NCI-H2196 treated with DMSO at 0.1 percent for 48 hours (cell line): ENCODE measurements around the gene FGF12.

Experiments used
- DNase-seq: peaks from one replicate; lab custom pipeline; 2025; ENCODE audit not compliant: unreplicated experiment; lab: John Stamatoyannopoulos, UW

FGF12 gene

GRCh38 chr3:192505731-192506130 lies 221.6 kb downstream of the FGF12 start:
- no peak for DNase-seq

- DNase-seq: no peak
Observed at GRCh38 chr3:192501401-192501800, 225.9 kb downstream of the FGF12 start.

DNA sequence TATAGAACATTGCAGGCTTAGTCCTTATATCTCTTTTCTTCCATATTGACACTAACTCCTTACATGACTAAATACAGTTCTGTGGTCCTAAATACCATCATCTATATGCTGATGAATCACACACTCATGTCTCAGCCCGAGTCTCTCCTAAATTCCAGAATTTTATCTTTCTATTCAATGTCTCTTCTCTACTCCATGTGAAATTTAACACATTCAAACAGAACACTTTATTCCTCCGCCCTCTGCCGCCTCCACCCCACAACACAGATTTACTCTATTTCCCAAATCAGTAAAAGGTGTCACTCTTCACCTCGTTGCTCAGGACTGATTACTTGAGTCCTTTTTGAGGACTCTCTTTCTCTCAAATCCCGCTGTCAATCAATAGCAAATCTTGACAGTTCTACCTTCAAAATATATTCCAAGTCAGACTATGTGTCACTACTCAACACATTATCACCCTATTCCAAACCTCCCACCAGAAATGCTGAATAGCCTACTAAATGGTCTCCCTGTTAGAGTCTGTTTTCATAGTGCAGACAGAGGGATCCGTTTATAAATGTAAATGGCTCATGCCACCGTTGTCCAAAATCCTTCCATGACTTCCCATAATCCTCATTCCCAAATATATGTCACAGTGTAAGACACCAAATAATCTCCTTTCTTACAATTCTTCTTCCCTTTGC lies 230.3 kb downstream of the FGF12 start:
- DNase-seq: no peak

GRCh38 chr3:192494174-192494573 lies 233.2 kb downstream of the FGF12 start:
- peak; percentile 79 for DNase-seq

DNA sequence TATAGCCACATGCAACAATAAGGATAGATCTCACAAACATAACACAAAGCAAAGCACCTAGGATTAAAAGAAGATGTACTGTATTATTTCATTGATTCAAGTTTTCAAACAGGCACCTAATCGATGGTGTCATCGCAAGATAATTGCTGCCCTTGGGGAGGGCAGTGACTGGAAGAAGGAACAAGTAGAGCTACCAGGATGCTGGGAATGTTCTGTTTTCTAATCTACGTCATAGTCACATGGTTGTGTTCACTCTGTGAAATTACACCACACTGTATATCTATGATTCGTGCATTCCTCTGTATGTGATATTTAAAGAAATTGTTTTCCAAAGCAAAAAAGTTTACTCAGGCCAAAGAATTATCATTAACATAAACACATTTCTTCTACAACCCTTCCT lies 236.6 kb downstream of the FGF12 start:
- DNase-seq: no peak

DNA sequence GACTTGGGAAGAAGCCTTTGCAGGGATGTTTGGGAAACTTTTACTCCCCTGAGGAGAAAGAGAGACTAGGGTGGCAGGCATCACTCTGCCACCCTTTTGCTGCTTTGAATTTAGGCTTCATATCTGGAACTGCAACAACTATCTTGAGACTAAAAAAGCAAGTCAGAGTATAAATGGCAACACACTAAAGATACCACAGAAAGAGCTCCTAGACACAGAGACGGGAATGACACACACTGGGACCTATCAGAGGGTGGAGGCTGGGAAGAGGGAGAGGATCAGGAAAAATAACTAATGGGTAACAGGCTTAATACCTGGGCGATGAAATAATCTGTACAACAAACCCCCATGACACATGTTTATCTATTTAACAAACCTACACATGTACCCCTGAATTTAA lies 237.8 kb downstream of the FGF12 start:
- DNase-seq: no peak

GRCh38 chr3:192487033-192487432 lies 240.3 kb downstream of the FGF12 start:
- DNase-seq: peak; percentile 24

GRCh38 chr3:192482809-192483208 lies 244.5 kb downstream of the FGF12 start:
- no peak for DNase-seq

DNA sequence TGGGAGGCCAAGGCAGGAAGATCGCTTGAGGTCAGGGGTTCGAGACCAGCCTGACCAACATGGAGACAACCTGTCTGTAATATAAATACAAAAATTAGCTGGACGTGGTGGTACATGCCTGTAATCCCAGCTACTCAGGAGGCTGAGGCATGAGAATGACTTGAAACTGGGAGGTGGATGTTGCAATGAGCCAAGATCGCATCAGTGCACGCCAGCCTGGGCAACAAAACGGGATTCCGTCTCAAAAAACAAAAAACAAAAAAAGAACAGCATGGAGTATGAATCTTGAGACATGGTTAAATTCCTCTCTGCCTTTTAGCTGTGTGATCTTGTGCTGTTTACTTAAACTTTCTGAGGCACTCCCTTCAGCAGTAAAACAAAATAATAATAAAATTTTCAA lies 244.9 kb downstream of the FGF12 start:
- DNase-seq: no peak

GRCh38 chr3:192481638-192482037 lies 245.7 kb downstream of the FGF12 start:
- DNase-seq: no peak

GRCh38 chr3:192467230-192468140 lies 259.9 kb downstream of the FGF12 start:
- peak; percentile 81 for DNase-seq

DNA sequence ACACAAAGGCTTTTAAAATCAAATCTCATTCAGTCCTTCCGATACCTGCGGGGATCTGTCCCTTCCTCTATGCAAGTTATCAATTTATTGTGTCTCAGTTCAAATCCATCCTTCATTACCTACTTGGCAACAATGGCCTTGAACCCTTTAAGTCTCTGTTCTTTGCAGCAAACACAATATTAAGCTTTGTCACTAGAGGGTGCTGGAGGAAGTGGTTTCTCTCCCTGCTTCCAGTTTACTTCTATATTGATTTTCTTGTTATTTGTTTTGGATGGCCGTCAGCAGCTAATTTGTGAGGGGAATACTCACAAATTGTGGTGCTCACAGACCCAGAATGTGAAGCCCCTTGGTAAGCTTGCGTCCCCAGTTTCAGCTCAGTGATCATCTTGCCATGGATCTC lies 278.3 kb downstream of the FGF12 start:
- DNase-seq: peak; percentile 47

DNA sequence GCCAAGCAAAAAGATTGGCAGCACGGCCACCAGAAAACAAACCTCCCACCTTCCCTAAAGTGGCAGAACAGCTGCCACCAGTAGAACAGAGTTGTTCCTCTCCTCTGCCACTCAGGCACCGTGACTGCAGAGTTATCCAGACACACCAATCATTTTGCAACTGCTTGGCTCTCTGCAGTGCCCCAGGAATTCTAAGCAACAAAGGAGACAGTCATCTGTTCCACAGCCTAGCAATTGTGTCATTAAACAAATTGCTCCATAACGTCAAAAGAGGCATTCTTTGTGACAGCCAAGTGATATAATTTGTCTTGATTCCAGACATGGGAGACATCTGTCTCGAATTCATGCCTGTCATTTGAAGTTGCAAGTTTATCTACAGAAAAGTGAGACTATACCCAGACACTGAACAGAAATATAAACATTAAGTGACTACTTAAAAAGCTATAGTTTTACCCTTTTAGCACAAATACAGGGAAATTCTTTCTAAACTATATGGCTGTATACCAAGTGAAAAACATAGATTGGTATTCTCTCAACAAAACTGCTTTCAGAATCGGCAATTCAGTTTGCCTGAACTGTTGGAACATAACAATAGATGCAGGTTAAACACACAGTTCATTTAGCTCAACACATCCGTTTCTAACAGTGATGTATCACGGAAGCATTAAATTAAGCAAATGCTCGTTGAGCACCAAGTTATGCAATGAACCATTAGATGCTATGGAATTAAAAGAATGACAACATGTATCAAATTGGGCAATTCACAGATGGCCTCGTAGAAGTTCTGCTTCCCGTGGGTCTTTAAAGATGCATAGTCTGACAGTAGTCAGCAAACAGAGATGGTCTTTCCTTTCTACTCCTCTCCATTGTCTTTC lies 281.3 kb downstream of the FGF12 start:
- no peak for DNase-seq

DNA sequence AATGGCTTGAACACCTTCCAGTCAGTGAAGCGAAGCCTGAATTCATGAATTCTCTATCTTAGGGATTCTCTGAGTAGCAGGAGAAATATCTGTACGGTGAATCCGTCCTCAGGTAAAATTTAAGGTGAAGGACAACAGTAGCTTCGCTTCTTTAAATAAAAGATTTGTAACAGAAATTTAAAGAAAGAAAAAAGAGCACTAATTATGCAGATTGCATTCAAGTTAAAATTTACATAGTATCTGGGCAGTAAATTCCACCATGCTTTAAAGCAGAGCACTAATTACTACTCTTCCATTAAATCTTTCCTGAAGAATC lies 282.6 kb downstream of the FGF12 start:
- DNase-seq: no peak

GRCh38 chr3:192444096-192444790 lies 283.1 kb downstream of the FGF12 start:
- peak; percentile 67 for DNase-seq

GRCh38 chr3:192435241-192435640 lies 292.1 kb downstream of the FGF12 start:
- no peak for DNase-seq

DNA sequence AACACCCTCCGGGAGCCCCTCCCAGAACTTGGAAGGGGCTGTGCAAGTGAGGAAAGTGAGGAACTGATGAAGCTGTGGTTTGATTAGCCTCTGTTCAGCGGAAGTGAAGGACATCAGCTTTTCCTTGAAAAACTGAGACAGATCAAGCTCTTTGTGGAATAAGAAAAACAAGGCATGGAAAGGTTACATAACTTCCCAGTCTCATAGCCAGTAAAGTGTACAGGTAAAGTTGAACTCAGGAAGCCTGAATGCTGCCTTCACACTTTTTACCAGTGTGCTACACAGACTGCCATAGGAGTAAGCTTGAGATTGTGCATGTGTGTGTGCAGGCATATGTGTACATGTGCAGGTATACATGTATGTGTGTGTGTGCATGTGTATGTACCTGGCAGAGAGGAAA lies 293.2 kb downstream of the FGF12 start:
- DNase-seq: no peak

DNA sequence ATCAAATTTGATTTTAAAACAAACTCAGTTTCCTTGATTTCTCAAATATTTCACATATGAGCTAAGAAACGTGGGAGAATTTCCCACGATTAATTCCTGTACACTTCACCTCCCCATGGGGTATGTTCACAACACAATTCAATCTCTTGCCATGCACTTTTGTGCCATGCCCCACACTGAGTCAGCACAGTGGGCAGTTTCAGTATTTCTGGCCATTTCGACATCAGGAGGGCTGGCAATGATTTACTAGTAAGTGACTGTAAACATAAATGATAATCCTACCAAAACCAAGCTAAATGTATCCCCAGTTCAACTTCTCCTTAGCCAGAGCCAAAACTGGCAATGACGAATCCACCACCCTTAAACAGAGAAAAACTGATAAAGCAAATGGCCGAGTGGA lies 293.6 kb downstream of the FGF12 start:
- no peak for DNase-seq

DNA sequence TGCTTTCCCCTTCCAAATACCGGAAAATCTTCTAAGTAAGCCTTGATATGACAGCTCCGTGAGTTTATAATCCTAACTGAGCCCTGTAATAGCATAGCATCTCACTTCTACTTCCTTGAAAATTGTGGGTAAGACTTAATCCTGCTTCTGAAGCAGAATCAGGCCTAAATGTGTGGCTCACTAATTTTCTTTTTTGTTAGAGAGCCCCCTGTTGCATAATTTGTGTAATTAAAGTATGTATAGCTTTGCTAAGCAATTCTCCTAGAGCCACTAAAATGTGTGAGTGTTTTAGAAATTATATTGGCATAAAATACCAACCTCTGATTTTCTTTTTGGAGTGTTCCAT lies 304.4 kb downstream of the FGF12 start:
- DNase-seq: peak; percentile 46

DNA sequence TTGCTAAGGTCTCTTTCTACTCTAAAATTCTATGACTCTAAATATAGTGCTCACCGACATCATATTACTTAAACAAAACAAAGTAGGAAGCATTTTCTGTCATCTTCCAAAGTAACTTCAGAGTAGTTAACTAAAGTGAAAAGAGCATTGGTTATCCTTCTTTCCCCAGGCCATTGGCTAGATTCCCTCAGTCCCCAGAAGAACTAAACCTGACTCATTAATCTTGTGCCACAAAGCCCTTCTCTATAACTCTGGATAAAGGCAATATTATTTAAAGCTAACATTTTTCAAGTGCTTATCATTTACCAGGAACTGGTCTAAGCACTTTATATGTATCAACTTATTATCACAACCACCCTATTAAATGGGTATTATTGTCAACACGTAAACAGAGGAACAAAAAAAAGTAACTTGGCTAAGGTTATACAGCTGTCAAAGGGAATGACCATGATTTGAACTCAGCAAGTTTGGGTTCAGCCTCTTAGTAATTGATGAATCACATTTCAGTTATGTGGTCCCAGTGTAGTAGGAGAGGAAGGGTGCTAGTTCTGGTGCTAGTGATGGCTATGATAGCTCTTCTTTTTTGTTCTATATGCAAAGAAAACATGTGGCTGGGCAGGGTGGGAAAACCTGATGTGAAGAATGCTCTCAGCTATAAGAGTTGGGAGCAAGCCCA lies 304.9 kb downstream of the FGF12 start:
- no peak for DNase-seq

DNA sequence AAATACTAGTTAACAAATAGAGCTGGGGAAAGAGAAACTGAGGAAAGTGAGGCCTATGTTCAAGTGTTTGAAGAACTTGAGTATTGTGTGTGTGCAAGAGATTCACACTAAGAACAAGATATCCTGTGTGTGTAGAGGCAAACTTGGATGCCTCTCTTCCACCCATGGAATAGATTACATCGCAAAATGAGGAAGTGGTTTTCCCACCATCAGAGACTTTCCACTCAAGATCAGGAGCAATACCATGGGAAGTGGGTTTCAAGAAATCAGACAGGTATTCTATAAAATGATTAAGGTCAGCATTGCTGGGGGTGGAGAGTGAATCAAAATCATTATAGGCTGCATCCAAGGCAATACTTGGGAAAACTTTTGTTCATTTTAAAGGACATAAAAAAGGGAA lies 308.0 kb downstream of the FGF12 start:
- no peak for DNase-seq
